Keratinocyte (primary cell): ENCODE results near the gene PHF2. TPM values are rescaled to one million over a fixed set of nuclear protein-coding genes. Genes with fewer than 3 reads are reported as not detected.

Experiments
- DNase-seq: peaks from one replicate; pipeline ENCODE4 v3.0.0-alpha.2; 2011; ENCODE audit warnings: low read depth, missing footprints, low spot score
- FAIRE-seq: peaks from 2 replicates; lab custom pipeline; 2011; peaks lifted over from hg19 to GRCh38; lab: Jason Lieb, UNC
- H2AFZ ChIP-seq: 2 replicates; pipeline ENCODE4 v1.6.0; 2012; ENCODE audit warnings: low read length, control low read depth, inconsistent platforms; ENCODE audit not compliant: control insufficient read depth
- H3K27ac ChIP-seq: 2 replicates; pipeline ENCODE4 v1.5.1; 2011; ENCODE audit warnings: low read length; ENCODE audit not compliant: control insufficient read depth, insufficient read depth
- H3K27me3 ChIP-seq: 3 replicates; pipeline ENCODE4 v1.6.0; 2011; ENCODE audit warnings: low read length; ENCODE audit not compliant: control insufficient read depth, insufficient read depth; ENCODE audit errors: extremely low read depth
- H3K36me3 ChIP-seq, 2 experiments: 2 replicates in 1 of 2; 3 replicates in 1 of 2; pipeline ENCODE4 v1.5.1; 2011; ENCODE audit warnings: low read length in 2 of 2, mild to moderate bottlenecking in 1 of 2; ENCODE audit not compliant: control insufficient read depth in 2 of 2, insufficient read depth in 2 of 2; ENCODE audit errors: extremely low read depth in 1 of 2
- H3K4me1 ChIP-seq: 3 replicates; pipeline ENCODE4 v1.5.1; 2011; ENCODE audit warnings: low read length; ENCODE audit not compliant: control insufficient read depth, insufficient read depth; ENCODE audit errors: extremely low read depth
- H3K4me2 ChIP-seq: 3 replicates; pipeline ENCODE4 v1.6.0; 2011; ENCODE audit warnings: low read depth, low read length; ENCODE audit not compliant: control insufficient read depth, insufficient read depth; ENCODE audit errors: extremely low read depth
- H3K4me3 ChIP-seq, 3 experiments: fragments of 200-600 bp in 1 of 3; sonication (generic) in 1 of 3; 2 replicates in 2 of 3; 3 replicates in 1 of 3; pipeline ENCODE4 v1.5.1; 2011 to 2016; ENCODE audit warnings: low read length in 3 of 3, mild to moderate bottlenecking in 3 of 3, control low read depth in 2 of 3, inconsistent platforms in 1 of 3, low read depth in 1 of 3, mixed read lengths in 1 of 3, mixed run types in 1 of 3, moderate library complexity in 1 of 3; ENCODE audit not compliant: control insufficient read depth in 2 of 3, insufficient read depth in 2 of 3; ENCODE audit errors: extremely low read depth in 1 of 3
- H3K79me2 ChIP-seq: 2 replicates; pipeline ENCODE4 v1.6.0; 2012; ENCODE audit warnings: low read length; ENCODE audit not compliant: control insufficient read depth, insufficient read depth
- H3K9ac ChIP-seq: 3 replicates; pipeline ENCODE4 v1.6.0; 2011; ENCODE audit warnings: low read length; ENCODE audit not compliant: control insufficient read depth, insufficient read depth; ENCODE audit errors: extremely low read depth
- H3K9me1 ChIP-seq: 3 replicates; pipeline ENCODE4 v1.6.0; 2011; ENCODE audit warnings: low read length; ENCODE audit not compliant: control insufficient read depth, insufficient read depth; ENCODE audit errors: extremely low read depth
- H3K9me3 ChIP-seq: 2 replicates; pipeline ENCODE4 v1.5.1; 2012; ENCODE audit warnings: low read depth, low read length; ENCODE audit not compliant: control insufficient read depth
- H4K20me1 ChIP-seq: 3 replicates; pipeline ENCODE4 v1.6.0; 2011; ENCODE audit warnings: low read length; ENCODE audit not compliant: control insufficient read depth, insufficient read depth; ENCODE audit errors: extremely low read depth
- CTCF ChIP-seq, 3 experiments: IDR thresholded peaks in 1 of 3; conservative IDR thresholded peaks in 1 of 3; optimal IDR thresholded peaks in 1 of 3; 2 replicates in 2 of 3; 3 replicates in 1 of 3; pipeline versions ENCODE3 to v1.5.1; 2011; ENCODE audit warnings: low read length in 3 of 3, mild to moderate bottlenecking in 3 of 3, moderate library complexity in 2 of 3, control low read depth in 1 of 3, inconsistent platforms in 1 of 3; ENCODE audit not compliant: insufficient read depth in 2 of 3; ENCODE audit errors: extremely low read depth in 1 of 3
- EZH2 ChIP-seq: IDR thresholded peaks from one replicate; pipeline ENCODE4 v1.6.1; 2012; ENCODE audit warnings: inconsistent platforms, mild to moderate bottlenecking, low read length, moderate library complexity
- dilution Hi-C: fragments of 300-500 bp; cut with MboI; formaldehyde crosslinking; loops from one replicate; pipeline ENCODE4 v1.7.0; 2020; ENCODE audit warnings: low sequenced_read_pairs; ENCODE audit not compliant: extremely low pct_ligation_motif_present
- polyA plus RNA-seq, 5 experiments: library from polyadenylated mRNA; depleted of rRNA in 3 of 5; stranded (reverse) in 3 of 5; stranded (forward) in 1 of 5; unstranded in 1 of 5; fragments of >200 nt; gene quantifications; 1 replicate in 1 of 5; 2 replicates in 3 of 5; 3 replicates in 1 of 5; pipeline versions ENCODE4 v1.2.1 to v1.2.3, GENCODE V29; 2011 to 2012; ENCODE audit warnings: missing spikeins in 2 of 5, low read depth in 1 of 5, low replicate concordance in 1 of 5

PHF2 gene
- polyA plus RNA-seq, 1 donor (not counting 4 experiments of a cell fraction or from before 2014, with no cell fraction given): 5.1 TPM

- FAIRE-seq: no peak
- H3K9ac ChIP-seq: no peak overlapping the region
- no peaks in the 10 kb centered on the region for H3K9me3 ChIP-seq
- no peak overlapping the region for H3K27ac ChIP-seq
- H3K79me2 ChIP-seq: no peaks in the 10 kb centered on the region
- no peaks in the 10 kb centered on the region for H4K20me1 ChIP-seq
- TF ChIP-seq CTCF (optimal IDR thresholded peaks at IDR 0.05 in 1 of 3, IDR thresholded peaks at IDR 0.05 in 1 of 3, conservative IDR thresholded peaks at IDR 0.05 in 1 of 3; ENCODE audit: extremely low read depth in 1 of 3, insufficient read depth in 2 of 3, low read length in 3 of 3): no peak
- TF ChIP-seq EZH2: no peak
- H3K4me3 ChIP-seq: no peak overlapping the region
- H3K4me2 ChIP-seq: no peak overlapping the region
- no peak for DNase-seq
- H3K9me1 ChIP-seq: no peaks in the 10 kb centered on the region
- H3K27me3 ChIP-seq: no peaks in the 10 kb centered on the region
- peaks cover 1 to 8% of the 10 kb centered on the region in 2 experiments for H3K36me3 ChIP-seq
- H3K4me1 ChIP-seq: no peaks in the 10 kb centered on the region
- H2AFZ ChIP-seq: no peak overlapping the region
- dilution Hi-C loops: no loop called here
Measured at GRCh38 chr9:93661591-93661990, 85.2 kb downstream of the PHF2 start.

GRCh38 chr9:93662016-93662638 is 85.7 kb downstream of the PHF2 start:
- no peak for DNase-seq
- no peak overlapping the region for H3K4me3 ChIP-seq
- dilution Hi-C loops: no loop called here
- H3K9me3 ChIP-seq: no peaks in the 10 kb centered on the region
- H3K27ac ChIP-seq: no peak overlapping the region
- FAIRE-seq: no peak
- no peaks in the 10 kb centered on the region for H3K9me1 ChIP-seq
- TF ChIP-seq CTCF (optimal IDR thresholded peaks at IDR 0.05 in 1 of 3, IDR thresholded peaks at IDR 0.05 in 1 of 3, conservative IDR thresholded peaks at IDR 0.05 in 1 of 3; ENCODE audit: extremely low read depth in 1 of 3, insufficient read depth in 2 of 3, low read length in 3 of 3): no peak
- TF ChIP-seq EZH2: no peak
- no peak overlapping the region for H3K9ac ChIP-seq
- H2AFZ ChIP-seq: no peak overlapping the region
- H3K79me2 ChIP-seq: no peaks in the 10 kb centered on the region
- H3K27me3 ChIP-seq: no peaks in the 10 kb centered on the region
- H3K4me2 ChIP-seq: no peak overlapping the region
- H4K20me1 ChIP-seq: no peaks in the 10 kb centered on the region
- H3K4me1 ChIP-seq: no peaks in the 10 kb centered on the region
- peaks cover 1 to 8% of the 10 kb centered on the region in 2 experiments for H3K36me3 ChIP-seq
